ENCODE measurements around the gene TAF3. TPM values are rescaled to one million over a fixed set of nuclear protein-coding genes. Genes with fewer than 3 reads are reported as not detected.

TAF3 gene
- total RNA-seq, 1 experiment from 2014 or later = 14.5 TPM

DNA sequence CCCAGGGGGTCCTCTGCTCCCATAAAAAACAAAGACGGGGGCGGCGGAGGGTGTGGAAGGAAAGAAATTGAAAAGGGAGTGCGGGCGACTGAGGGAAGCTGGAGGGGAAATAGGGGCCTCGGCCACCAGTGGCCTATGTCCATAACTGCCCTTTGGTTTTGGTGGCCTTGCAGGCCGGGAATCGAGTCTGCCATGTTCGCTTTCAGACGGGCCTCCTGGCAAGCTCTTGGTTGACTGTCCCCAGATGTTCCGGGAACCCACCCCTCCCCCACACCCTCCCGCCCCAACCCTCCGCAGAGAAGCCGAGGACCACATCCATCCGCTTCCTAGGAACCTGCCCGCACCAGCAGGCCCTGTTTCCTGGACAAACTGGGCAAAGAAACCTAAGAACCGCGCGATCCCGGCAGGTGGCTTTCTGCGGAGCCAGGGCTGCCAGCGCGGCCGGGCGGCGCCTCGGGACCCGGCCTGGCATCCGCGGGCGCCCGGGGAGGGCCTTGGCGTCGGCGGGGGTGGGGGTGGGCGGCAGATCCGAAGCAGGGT is 216.2 kb downstream of the TAF3 start:
- Mint-ChIP-seq H3K36me3 (ENCODE audit: insufficient read depth, unreplicated experiment) (no peaks in the 10 kb centered on the region), H3K4me3 (ENCODE audit: low read depth, unreplicated experiment) (no peak overlapping the region), H3K27me3 (ENCODE audit: unreplicated experiment) (peaks cover 61% of the 10 kb centered on the region), H3K9me3 (ENCODE audit: low read depth, unreplicated experiment) (no peaks in the 10 kb centered on the region), H3K27ac (ENCODE audit: unreplicated experiment) (no peak overlapping the region), H3K4me1 (ENCODE audit: low read depth, unreplicated experiment) (peaks cover 23% of the 10 kb centered on the region)
- DNase-seq = no peak
- CTCF ChIA-PET = no interaction called here
- intact Hi-C loops (cut with micrococcal nuclease; ENCODE audit: unreplicated experiment) = no loop called here
- no peak for TF ChIP-seq CTCF (IDR thresholded peaks at IDR 0.05; ENCODE audit: unreplicated experiment)
- no TSS peak for BruUV-seq (replicated peaks)

- no TSS peak for BruUV-seq (replicated peaks)
- Mint-ChIP-seq H3K9me3 (ENCODE audit: low read depth, unreplicated experiment) (no peaks in the 10 kb centered on the region), H3K27ac (ENCODE audit: unreplicated experiment) (no peak overlapping the region), H3K27me3 (ENCODE audit: unreplicated experiment) (peaks cover 67% of the 10 kb centered on the region), H3K4me3 (ENCODE audit: low read depth, unreplicated experiment) (no peak overlapping the region), H3K4me1 (ENCODE audit: low read depth, unreplicated experiment) (peaks cover 25% of the 10 kb centered on the region), H3K36me3 (ENCODE audit: insufficient read depth, unreplicated experiment) (no peaks in the 10 kb centered on the region)
- intact Hi-C loops (cut with micrococcal nuclease; ENCODE audit: unreplicated experiment) = no loop called here
- DNase-seq = no peak
- TF ChIP-seq CTCF (IDR thresholded peaks at IDR 0.05; ENCODE audit: unreplicated experiment) = no peak
- CTCF ChIA-PET = interaction anchor here (0.7 kb wide), 1 partner anchor 717 kb away, joined by 5 read pairs; no protein-coding TSS in a partner anchor
Observed at GRCh38 chr10:8035006-8035640, 216.8 kb downstream of the TAF3 start.

GRCh38 chr10:8035641-8036470 is 217.6 kb downstream of the TAF3 start:
- Mint-ChIP-seq H3K9me3 (ENCODE audit: low read depth, unreplicated experiment) (no peaks in the 10 kb centered on the region), H3K36me3 (ENCODE audit: insufficient read depth, unreplicated experiment) (no peaks in the 10 kb centered on the region), H3K27ac (ENCODE audit: unreplicated experiment) (no peak overlapping the region), H3K4me1 (ENCODE audit: low read depth, unreplicated experiment) (peaks cover 25% of the 10 kb centered on the region), H3K4me3 (ENCODE audit: low read depth, unreplicated experiment) (no peak overlapping the region), H3K27me3 (ENCODE audit: unreplicated experiment) (peaks cover 69% of the 10 kb centered on the region)
- no peak for DNase-seq
- no peak for TF ChIP-seq CTCF (IDR thresholded peaks at IDR 0.05; ENCODE audit: unreplicated experiment)
- no TSS peak for BruUV-seq (replicated peaks)
- intact Hi-C loops (cut with micrococcal nuclease; ENCODE audit: unreplicated experiment) = no loop called here
- CTCF ChIA-PET = interaction anchor here (0.7 kb wide), 1 partner anchor 716 kb away, joined by 5 read pairs; no protein-coding TSS in a partner anchor

DNA sequence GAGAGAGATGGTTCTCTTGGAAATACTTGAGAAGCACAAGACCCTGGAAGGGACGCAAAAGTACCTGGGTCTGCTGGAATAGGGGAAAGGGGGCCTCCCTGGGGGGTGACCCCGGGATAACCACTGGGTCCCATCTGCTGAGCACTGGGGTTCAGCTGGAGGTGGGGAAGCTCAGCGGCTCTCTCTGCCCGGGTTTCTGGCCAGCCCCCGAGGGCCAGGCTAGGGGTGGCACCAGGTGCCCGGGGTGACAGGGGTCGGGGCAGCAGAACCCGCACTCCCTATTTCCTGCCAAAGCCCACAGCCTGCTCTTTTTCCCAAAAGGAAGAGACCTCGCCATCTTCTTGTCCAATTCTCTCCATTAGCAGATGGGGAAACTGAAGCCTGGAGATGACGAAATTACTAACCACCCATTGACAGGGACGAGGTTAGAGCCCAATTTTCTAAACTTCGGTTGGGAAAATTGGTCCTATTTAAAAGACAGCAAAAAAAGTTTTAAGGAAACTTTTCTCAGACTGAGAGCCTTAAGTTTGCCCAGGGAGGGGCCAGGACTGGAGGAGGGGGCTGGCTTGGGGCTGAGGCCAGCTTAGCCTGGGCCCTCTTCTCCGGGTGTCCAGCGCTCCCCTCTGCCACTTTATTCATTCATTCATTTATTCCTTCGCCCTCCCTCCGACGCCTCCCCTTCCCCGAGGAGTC is 218.3 kb downstream of the TAF3 start:
- TF ChIP-seq CTCF (IDR thresholded peaks at IDR 0.05; ENCODE audit: unreplicated experiment) = no peak
- Mint-ChIP-seq H3K36me3 (ENCODE audit: insufficient read depth, unreplicated experiment) (no peaks in the 10 kb centered on the region), H3K9me3 (ENCODE audit: low read depth, unreplicated experiment) (no peaks in the 10 kb centered on the region), H3K4me3 (ENCODE audit: low read depth, unreplicated experiment) (no peak overlapping the region), H3K4me1 (ENCODE audit: low read depth, unreplicated experiment) (peaks cover 25% of the 10 kb centered on the region), H3K27ac (ENCODE audit: unreplicated experiment) (no peak overlapping the region), H3K27me3 (ENCODE audit: unreplicated experiment) (peaks cover 69% of the 10 kb centered on the region)
- no TSS peak for BruUV-seq (replicated peaks)
- intact Hi-C loops (cut with micrococcal nuclease; ENCODE audit: unreplicated experiment) = no loop called here
- CTCF ChIA-PET = no interaction called here
- no peak for DNase-seq

All from Calu3 (cell line).